K562 (cell line): ENCODE results near the gene CRY2. TPM values are rescaled to one million over a fixed set of nuclear protein-coding genes. Genes with fewer than 3 reads are reported as not detected.

Experiments
- ARHGAP35 ChIP-seq: fragments of 450-650 bp; IDR thresholded peaks from 2 replicates; pipeline ENCODE4 v1.6.1; 2018; ENCODE audit not compliant: partially characterized antibody
- ASH1L ChIP-seq: fragments of 450-650 bp; IDR thresholded peaks from 2 replicates; pipeline ENCODE4 v1.6.1; 2018; ENCODE audit warnings: borderline replicate concordance, mild to moderate bottlenecking, low read depth; ENCODE audit not compliant: partially characterized antibody
- E2F1 ChIP-seq: sonication (generic); formaldehyde crosslinking; IDR thresholded peaks from 2 replicates; pipeline ENCODE4 v1.8.1; 2023; ENCODE audit warnings: mild to moderate bottlenecking, missing genetic modification reagents, moderate library complexity
- HDAC1 ChIP-seq, 2 experiments: fragments of 450-650 bp; IDR thresholded peaks; 2 replicates each; pipeline ENCODE4 v1.6.1; 2016 to 2017; ENCODE audit warnings: inconsistent platforms in 1 of 2, mild to moderate bottlenecking in 1 of 2, moderate library complexity in 1 of 2
- HNRNPLL ChIP-seq: fragments of 200-400 bp; formaldehyde crosslinking; IDR thresholded peaks from 2 replicates; pipeline ENCODE4 v1.6.1; 2017; ENCODE audit warnings: low read length, low read depth, mild to moderate bottlenecking; ENCODE audit not compliant: poor library complexity, severe bottlenecking
- MEIS2 ChIP-seq: fragments of 450-650 bp; IDR thresholded peaks from 2 replicates; pipeline ENCODE4 v1.6.1; 2014; ENCODE audit warnings: mild to moderate bottlenecking; ENCODE audit not compliant: partially characterized antibody
- NRF1 ChIP-seq, 2 experiments: fragments of 450-650 bp; IDR thresholded peaks in 1 of 2; conservative IDR thresholded peaks in 1 of 2; 2 replicates each; pipeline ENCODE4 v1.6.1; 2014; ENCODE audit warnings: mild to moderate bottlenecking in 2 of 2
- RUNX1 ChIP-seq: sonication (generic); IDR thresholded peaks from 2 replicates; pipeline ENCODE4 v1.6.1; 2016; ENCODE audit warnings: antibody characterized with exemption, low read depth
- TAF1 ChIP-seq: IDR thresholded peaks from 2 replicates; pipeline ENCODE4 v1.6.1; 2011; ENCODE audit warnings: mild to moderate bottlenecking, low read length, moderate library complexity; ENCODE audit not compliant: insufficient read depth, control insufficient read depth, severe bottlenecking; ENCODE audit errors: extremely low read depth
- TCF3 ChIP-seq: sonication (generic); formaldehyde crosslinking; IDR thresholded peaks from 2 replicates; pipeline ENCODE4 v1.4.0; 2020; ENCODE audit warnings: mild to moderate bottlenecking, missing genetic modification reagents
- ZBTB17 ChIP-seq: fragments of 450-650 bp; formaldehyde crosslinking; IDR thresholded peaks from 2 replicates; pipeline ENCODE4 v1.4.0; 2020; ENCODE audit warnings: mild to moderate bottlenecking
- ZNF143 ChIP-seq: sonication (generic); formaldehyde crosslinking; IDR thresholded peaks from 2 replicates; pipeline ENCODE4 v1.9.0; 2022; ENCODE audit warnings: mild to moderate bottlenecking, missing genetic modification reagents
- ZNF239 ChIP-seq: fragments of 250-450 bp; sonication (Bioruptor Pico); IDR thresholded peaks from 2 replicates; pipeline ENCODE4 v1.4.0; 2020; ENCODE audit warnings: mild to moderate bottlenecking
- polyA plus RNA-seq, 8 experiments: library from polyadenylated mRNA; depleted of rRNA in 4 of 8; stranded (reverse) in 5 of 8; unstranded in 3 of 8; fragments of >200 nt; fragmentation: Nextera tagmentation in 2 of 8; fragmentation: Illumina TruSeq in 1 of 8; extraction: Ambion mirVana in 2 of 8; extraction: Trizol in 1 of 8; gene quantifications; 2 replicates each; pipeline versions ENCODE4 v1.2.1 to v1.2.3, GENCODE V29; 2011 to 2014; ENCODE audit warnings: inconsistent platforms in 1 of 8, missing spikeins in 1 of 8
- total RNA-seq, 7 experiments: library from RNA; depleted of rRNA in 6 of 7; stranded (reverse); fragments of >200 nt in 6 of 7; fragmentation: Illumina TruSeq in 2 of 7; extraction: Trizol in 2 of 7; gene quantifications; 2 replicates each; pipeline versions ENCODE4 v1.2.1 to v1.2.3, GENCODE V29; 2011 to 2021; ENCODE audit warnings: low replicate concordance in 1 of 7
- TF ChIP-seq, protein P1 (sequence below): fragments of 200-400 bp; formaldehyde crosslinking; IDR thresholded peaks from 2 replicates; pipeline ENCODE4 v1.6.1; 2017; ENCODE audit warnings: mild to moderate bottlenecking, low read depth, low read length, moderate library complexity
- TF ChIP-seq, protein P2 (sequence below): fragments of 450-650 bp; IDR thresholded peaks from 2 replicates; pipeline ENCODE4 v1.6.1; 2016; ENCODE audit warnings: antibody characterized with exemption
- TF ChIP-seq, protein P3 (sequence below): fragments of 450-650 bp; IDR thresholded peaks from 2 replicates; pipeline ENCODE4 v1.6.1; 2018; ENCODE audit not compliant: partially characterized antibody

CRY2 gene
- total and polyA plus RNA-seq, 9 of the 15 experiments (the other 6 are each of a cell fraction or from before 2014, with no cell fraction given), result 2.3 to 23.9 (median 14.8) TPM

DNA sequence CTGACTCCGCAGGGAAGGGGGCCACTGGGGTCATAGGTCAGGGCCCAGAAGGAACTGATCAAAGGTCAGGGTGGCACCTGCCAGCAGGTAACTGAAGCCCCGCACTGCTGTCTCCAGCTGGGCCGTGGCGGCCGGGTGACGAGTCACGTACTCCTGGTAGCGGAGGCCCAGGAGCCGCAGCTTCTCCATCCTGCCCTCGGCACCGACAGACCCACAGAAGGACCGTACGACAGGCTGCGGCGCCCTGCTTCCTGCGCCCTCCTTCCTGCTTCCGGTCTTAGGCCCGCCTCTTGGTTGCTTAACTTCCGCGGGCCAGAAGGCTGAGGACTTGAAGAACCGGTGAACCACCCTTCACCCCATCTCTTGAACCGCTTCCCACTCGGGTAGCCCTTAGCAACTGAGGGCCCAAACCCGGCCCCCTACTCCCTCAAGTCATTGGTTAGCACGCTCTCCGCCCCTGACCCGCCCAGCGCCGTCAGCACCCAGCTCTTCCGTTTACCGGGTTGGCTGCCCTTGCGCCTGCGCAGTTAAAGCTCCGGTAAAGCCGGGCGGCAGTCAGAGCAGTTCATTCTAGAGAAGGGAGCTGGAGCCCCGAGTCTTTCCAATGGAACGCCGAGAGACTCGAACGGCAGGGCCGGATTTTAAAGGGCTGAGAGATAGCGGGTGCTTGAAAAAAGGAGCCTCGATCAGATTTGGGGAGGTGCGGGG is 70.5 kb downstream of the CRY2 start, which contains the start of gene PEX16 (continued):
- TF ChIP-seq HNRNPLL, result peak; percentile 23
- no peak for TF ChIP-seq ARHGAP35
- TF ChIP-seq HDAC1 (IDR thresholded peaks at IDR 0.05), result peak in 1 of 2 experiments; percentile 90; a peak in 2 of 4 replicates
- TF ChIP-seq E2F1, result 0 out of 2 replicates have a peak, but pooled peaks have one; percentile 46
- 0 out of 2 replicates have a peak, but pooled peaks have one; percentile 14 for TF ChIP-seq TCF3 (CRISPR knock-in tag)
- no peak for TF ChIP-seq ZNF143 (CRISPR knock-in tag)
- TF ChIP-seq MEIS2, result peak; percentile 82
- peak; percentile 69 for TF ChIP-seq ASH1L
- no peak for TF ChIP-seq ZNF239 (CRISPR knock-in tag)
- TF ChIP-seq TAF1, result peak; percentile 55
- TF ChIP-seq, protein P1, sequence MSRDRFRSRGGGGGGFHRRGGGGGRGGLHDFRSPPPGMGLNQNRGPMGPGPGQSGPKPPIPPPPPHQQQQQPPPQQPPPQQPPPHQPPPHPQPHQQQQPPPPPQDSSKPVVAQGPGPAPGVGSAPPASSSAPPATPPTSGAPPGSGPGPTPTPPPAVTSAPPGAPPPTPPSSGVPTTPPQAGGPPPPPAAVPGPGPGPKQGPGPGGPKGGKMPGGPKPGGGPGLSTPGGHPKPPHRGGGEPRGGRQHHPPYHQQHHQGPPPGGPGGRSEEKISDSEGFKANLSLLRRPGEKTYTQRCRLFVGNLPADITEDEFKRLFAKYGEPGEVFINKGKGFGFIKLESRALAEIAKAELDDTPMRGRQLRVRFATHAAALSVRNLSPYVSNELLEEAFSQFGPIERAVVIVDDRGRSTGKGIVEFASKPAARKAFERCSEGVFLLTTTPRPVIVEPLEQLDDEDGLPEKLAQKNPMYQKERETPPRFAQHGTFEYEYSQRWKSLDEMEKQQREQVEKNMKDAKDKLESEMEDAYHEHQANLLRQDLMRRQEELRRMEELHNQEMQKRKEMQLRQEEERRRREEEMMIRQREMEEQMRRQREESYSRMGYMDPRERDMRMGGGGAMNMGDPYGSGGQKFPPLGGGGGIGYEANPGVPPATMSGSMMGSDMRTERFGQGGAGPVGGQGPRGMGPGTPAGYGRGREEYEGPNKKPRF, result no peak
- TF ChIP-seq, protein P2, sequence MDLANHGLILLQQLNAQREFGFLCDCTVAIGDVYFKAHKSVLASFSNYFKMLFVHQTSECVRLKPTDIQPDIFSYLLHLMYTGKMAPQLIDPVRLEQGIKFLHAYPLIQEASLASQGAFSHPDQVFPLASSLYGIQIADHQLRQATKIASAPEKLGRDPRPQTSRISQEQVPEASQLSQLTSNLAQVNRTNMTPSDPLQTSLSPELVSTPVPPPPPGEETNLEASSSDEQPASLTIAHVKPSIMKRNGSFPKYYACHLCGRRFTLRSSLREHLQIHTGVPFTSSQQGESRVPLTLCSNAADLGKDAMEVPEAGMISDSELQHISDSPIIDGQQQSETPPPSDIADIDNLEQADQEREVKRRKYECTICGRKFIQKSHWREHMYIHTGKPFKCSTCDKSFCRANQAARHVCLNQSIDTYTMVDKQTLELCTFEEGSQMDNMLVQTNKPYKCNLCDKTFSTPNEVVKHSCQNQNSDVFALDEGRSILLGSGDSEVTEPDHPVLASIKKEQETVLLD, result peak; percentile 97
- TF ChIP-seq, protein P3, sequence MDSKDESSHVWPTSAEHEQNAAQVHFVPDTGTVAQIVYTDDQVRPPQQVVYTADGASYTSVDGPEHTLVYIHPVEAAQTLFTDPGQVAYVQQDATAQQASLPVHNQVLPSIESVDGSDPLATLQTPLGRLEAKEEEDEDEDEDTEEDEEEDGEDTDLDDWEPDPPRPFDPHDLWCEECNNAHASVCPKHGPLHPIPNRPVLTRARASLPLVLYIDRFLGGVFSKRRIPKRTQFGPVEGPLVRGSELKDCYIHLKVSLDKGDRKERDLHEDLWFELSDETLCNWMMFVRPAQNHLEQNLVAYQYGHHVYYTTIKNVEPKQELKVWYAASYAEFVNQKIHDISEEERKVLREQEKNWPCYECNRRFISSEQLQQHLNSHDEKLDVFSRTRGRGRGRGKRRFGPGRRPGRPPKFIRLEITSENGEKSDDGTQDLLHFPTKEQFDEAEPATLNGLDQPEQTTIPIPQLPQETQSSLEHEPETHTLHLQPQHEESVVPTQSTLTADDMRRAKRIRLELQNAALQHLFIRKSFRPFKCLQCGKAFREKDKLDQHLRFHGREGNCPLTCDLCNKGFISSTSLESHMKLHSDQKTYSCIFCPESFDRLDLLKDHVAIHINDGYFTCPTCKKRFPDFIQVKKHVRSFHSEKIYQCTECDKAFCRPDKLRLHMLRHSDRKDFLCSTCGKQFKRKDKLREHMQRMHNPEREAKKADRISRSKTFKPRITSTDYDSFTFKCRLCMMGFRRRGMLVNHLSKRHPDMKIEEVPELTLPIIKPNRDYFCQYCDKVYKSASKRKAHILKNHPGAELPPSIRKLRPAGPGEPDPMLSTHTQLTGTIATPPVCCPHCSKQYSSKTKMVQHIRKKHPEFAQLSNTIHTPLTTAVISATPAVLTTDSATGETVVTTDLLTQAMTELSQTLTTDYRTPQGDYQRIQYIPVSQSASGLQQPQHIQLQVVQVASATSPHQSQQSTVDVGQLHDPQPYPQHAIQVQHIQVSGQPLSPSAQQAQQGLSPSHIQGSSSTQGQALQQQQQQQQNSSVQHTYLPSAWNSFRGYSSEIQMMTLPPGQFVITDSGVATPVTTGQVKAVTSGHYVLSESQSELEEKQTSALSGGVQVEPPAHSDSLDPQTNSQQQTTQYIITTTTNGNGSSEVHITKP, result peak; percentile 40
- TF ChIP-seq ZBTB17 (CRISPR knock-in tag), result peak; percentile 100
- no peak for TF ChIP-seq RUNX1
- TF ChIP-seq NRF1 (conservative IDR thresholded peaks at IDR 0.05 in 1 of 2, IDR thresholded peaks at IDR 0.05 in 1 of 2), result peak; percentile 96 to 97
